Embryonic facial prominence (tissue), 1 donor: Measurements from ENCODE around the gene SPDEF.

ENCODE experiments used
- DNase-seq: peaks from one replicate; pipeline ENCODE4 v3.0.0-alpha.2; 2016; ENCODE audit errors: extremely low spot score

The SPDEF gene

GRCh38 chr6:34563513-34563870 lies 7.4 kb upstream of the SPDEF start:
- DNase-seq: no peak

- DNase-seq: no peak
Observed at GRCh38 chr6:34562861-34563512, 6.9 kb upstream of the SPDEF start.

- no peak for DNase-seq
Observed at GRCh38 chr6:34562350-34562749, 6.2 kb upstream of the SPDEF start.

- no peak for DNase-seq
Observed at GRCh38 chr6:34561227-34561530, 5.0 kb upstream of the SPDEF start.

- DNase-seq: no peak
Observed at GRCh38 chr6:34560366-34561226, 4.5 kb upstream of the SPDEF start.

GRCh38 chr6:34559651-34560365 lies 3.7 kb upstream of the SPDEF start:
- no peak for DNase-seq

GRCh38 chr6:34558172-34558714 lies 2.1 kb upstream of the SPDEF start:
- no peak for DNase-seq

- no peak for DNase-seq
Observed at GRCh38 chr6:34557228-34557627, 1.1 kb upstream of the SPDEF start.

- DNase-seq: no peak
Observed at GRCh38 chr6:34556493-34556892, 364 bp upstream of the SPDEF start.

- no peak for DNase-seq
Observed at GRCh38 chr6:34555328-34555727, 801 bp downstream of the SPDEF start.

- no peak for DNase-seq
Observed at GRCh38 chr6:34555007-34555322, 1.2 kb downstream of the SPDEF start.

GRCh38 chr6:34554291-34555006 lies 1.7 kb downstream of the SPDEF start:
- DNase-seq: no peak

- no peak for DNase-seq
Observed at GRCh38 chr6:34553750-34554149, 2.4 kb downstream of the SPDEF start.

- DNase-seq: no peak
Observed at GRCh38 chr6:34553146-34553545, 3.0 kb downstream of the SPDEF start.

- DNase-seq: no peak
Observed at GRCh38 chr6:34552620-34553019, 3.5 kb downstream of the SPDEF start.

GRCh38 chr6:34551720-34552119 lies 4.4 kb downstream of the SPDEF start:
- DNase-seq: no peak

GRCh38 chr6:34549804-34550202 lies 6.3 kb downstream of the SPDEF start:
- DNase-seq: no peak

- DNase-seq: no peak
Observed at GRCh38 chr6:34549026-34549803, 6.9 kb downstream of the SPDEF start.

GRCh38 chr6:34547701-34548644 lies 8.2 kb downstream of the SPDEF start:
- DNase-seq: no peak
